Hepatocyte (in vitro differentiated cells): ENCODE measurements around the gene UHRF2.

ENCODE experiments used
- EZH2 ChIP-seq: fragments of 200-600 bp; sonication (generic); IDR thresholded peaks from 2 replicates; pipeline ENCODE4 v1.6.1; 2016; ENCODE audit warnings: antibody characterized with exemption, mild to moderate bottlenecking, borderline replicate concordance
- EZH2phosphoT487 ChIP-seq: fragments of 200-600 bp; sonication (generic); IDR thresholded peaks from one replicate; pipeline ENCODE4 v1.6.1; 2018; ENCODE audit warnings: antibody characterized with exemption, mild to moderate bottlenecking, low read depth, moderate library complexity; ENCODE audit not compliant: unreplicated experiment, severe bottlenecking
- TF ChIP-seq, protein P1 (sequence below): fragments of 200-600 bp; sonication (generic); IDR thresholded peaks from 2 replicates; pipeline ENCODE4 v1.5.1; 2016; ENCODE audit warnings: antibody characterized with exemption, mild to moderate bottlenecking; ENCODE audit not compliant: poor library complexity

DNA sequence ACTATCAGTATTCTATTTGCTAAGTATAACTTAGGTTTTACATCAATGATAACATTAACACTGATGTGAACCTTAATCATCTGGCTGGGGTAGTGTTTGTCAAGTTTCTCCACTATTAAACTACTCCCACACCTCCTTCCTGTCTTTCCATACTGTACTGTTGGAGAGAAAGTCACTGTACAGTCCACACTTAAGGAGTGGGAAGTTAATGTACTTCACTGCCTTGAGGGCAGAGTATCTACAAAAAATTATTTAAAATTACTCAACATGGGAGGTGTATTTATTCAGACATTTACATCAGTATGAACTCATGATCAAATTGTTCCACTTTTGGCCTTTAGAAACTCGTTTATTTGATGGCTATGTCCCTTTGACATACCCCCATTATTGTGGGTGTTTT is 11.9 kb downstream of the UHRF2 start:
- TF ChIP-seq, protein P1, sequence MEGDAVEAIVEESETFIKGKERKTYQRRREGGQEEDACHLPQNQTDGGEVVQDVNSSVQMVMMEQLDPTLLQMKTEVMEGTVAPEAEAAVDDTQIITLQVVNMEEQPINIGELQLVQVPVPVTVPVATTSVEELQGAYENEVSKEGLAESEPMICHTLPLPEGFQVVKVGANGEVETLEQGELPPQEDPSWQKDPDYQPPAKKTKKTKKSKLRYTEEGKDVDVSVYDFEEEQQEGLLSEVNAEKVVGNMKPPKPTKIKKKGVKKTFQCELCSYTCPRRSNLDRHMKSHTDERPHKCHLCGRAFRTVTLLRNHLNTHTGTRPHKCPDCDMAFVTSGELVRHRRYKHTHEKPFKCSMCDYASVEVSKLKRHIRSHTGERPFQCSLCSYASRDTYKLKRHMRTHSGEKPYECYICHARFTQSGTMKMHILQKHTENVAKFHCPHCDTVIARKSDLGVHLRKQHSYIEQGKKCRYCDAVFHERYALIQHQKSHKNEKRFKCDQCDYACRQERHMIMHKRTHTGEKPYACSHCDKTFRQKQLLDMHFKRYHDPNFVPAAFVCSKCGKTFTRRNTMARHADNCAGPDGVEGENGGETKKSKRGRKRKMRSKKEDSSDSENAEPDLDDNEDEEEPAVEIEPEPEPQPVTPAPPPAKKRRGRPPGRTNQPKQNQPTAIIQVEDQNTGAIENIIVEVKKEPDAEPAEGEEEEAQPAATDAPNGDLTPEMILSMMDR, result no peak
- TF ChIP-seq EZH2phosphoT487, result no peak
- no peak for TF ChIP-seq EZH2
